ENCODE data around the gene RNASE13.
A peak's percentile ranks its signal among the peaks of the same experiment; 100 is the strongest.

Gene RNASE13

GRCh38 chr14:21070083-21070609 is 35.5 kb upstream of the RNASE13 start, which contains the start of gene ARHGEF40:
Gene ARHGEF40 (plus strand): TSS chr14:21070304. CDS start chr14:21070397, 93 bp downstream.
- no peaks in the 10 kb centered on the region for H3K9me3 ChIP-seq
- peaks cover 38 to 41% of the 10 kb centered on the region in 2 experiments for H3K4me1 ChIP-seq (ENCODE audit: control insufficient read depth in 1 of 2, insufficient read depth in 1 of 2, low read depth in 1 of 2, low read length in 1 of 2)
- H3K27ac ChIP-seq: peak within 1 kb of the TSS; percentile 86
- H3K36me3 ChIP-seq: no peaks in the 10 kb centered on the region
- peak within 1 kb of the TSS; percentile 74 to 81 for H3K4me3 ChIP-seq (ENCODE audit: low read depth in 1 of 2, low read length in 1 of 2)
- peaks cover 81% of the 10 kb centered on the region for H3K27me3 ChIP-seq
- TF ChIP-seq, protein P1, sequence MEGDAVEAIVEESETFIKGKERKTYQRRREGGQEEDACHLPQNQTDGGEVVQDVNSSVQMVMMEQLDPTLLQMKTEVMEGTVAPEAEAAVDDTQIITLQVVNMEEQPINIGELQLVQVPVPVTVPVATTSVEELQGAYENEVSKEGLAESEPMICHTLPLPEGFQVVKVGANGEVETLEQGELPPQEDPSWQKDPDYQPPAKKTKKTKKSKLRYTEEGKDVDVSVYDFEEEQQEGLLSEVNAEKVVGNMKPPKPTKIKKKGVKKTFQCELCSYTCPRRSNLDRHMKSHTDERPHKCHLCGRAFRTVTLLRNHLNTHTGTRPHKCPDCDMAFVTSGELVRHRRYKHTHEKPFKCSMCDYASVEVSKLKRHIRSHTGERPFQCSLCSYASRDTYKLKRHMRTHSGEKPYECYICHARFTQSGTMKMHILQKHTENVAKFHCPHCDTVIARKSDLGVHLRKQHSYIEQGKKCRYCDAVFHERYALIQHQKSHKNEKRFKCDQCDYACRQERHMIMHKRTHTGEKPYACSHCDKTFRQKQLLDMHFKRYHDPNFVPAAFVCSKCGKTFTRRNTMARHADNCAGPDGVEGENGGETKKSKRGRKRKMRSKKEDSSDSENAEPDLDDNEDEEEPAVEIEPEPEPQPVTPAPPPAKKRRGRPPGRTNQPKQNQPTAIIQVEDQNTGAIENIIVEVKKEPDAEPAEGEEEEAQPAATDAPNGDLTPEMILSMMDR (IDR thresholded peaks at IDR 0.05): no peak

DNA sequence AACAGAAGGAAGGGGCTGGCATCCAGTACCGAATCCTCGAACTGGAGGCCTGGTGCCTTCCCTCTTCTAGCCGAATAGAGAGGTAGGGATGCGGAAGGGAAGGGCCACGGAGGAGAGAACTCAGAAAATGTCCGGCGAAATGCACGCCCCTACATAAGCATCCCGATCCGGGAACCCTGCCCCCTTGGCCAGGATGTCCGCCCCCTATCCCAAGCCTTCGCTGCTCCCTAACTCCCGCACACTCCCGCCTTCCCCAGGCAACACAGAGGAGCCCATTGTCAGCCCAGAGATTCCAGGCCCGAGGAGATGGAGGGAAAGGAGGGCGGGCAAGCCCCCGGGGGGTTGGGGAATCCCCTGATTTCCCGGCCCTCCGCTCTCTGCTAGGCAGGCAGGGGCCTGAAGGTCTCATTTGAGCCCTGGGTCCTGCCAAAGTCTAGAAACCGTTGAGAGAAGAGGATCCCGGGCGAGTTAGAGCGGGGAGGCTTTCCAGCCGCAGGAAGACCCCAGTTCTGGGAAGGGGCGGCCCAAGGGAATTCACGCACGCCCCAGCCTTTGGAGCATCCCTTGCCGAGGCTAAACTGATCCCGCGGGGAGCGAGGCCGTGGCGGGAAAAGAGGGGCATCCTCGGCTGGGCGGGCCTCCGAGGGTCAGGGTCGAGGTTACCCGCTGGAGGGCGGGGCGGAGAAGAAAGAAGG is 34.9 kb upstream of the RNASE13 start:
- peaks cover 38 to 41% of the 10 kb centered on the region in 2 experiments for H3K4me1 ChIP-seq (ENCODE audit: control insufficient read depth in 1 of 2, insufficient read depth in 1 of 2, low read depth in 1 of 2, low read length in 1 of 2)
- H3K4me3 ChIP-seq (ENCODE audit: low read depth in 1 of 2, low read length in 1 of 2): peak overlapping the region; percentile 74 to 81
- H3K27ac ChIP-seq: peak overlapping the region; percentile 86
- H3K27me3 ChIP-seq: peaks cover 87% of the 10 kb centered on the region
- TF ChIP-seq, protein P1 (IDR thresholded peaks at IDR 0.05): no peak
- H3K36me3 ChIP-seq: no peaks in the 10 kb centered on the region
- H3K9me3 ChIP-seq: no peaks in the 10 kb centered on the region

GRCh38 chr14:21068521-21069387 is 34.1 kb upstream of the RNASE13 start:
- Histone ChIP-seq H3K27me3 (peaks cover 95% of the 10 kb centered on the region), H3K9me3 (no peaks in the 10 kb centered on the region), H3K36me3 (no peaks in the 10 kb centered on the region), H3K4me3 (ENCODE audit: low read depth in 1 of 2, low read length in 1 of 2) (peak overlapping the region; percentile 74 to 81), H3K27ac (peak overlapping the region; percentile 86), H3K4me1 (ENCODE audit: control insufficient read depth in 1 of 2, insufficient read depth in 1 of 2, low read depth in 1 of 2, low read length in 1 of 2) (peaks cover 38 to 41% of the 10 kb centered on the region in 2 experiments)
- TF ChIP-seq, protein P1 (IDR thresholded peaks at IDR 0.05): peak; percentile 76

DNA sequence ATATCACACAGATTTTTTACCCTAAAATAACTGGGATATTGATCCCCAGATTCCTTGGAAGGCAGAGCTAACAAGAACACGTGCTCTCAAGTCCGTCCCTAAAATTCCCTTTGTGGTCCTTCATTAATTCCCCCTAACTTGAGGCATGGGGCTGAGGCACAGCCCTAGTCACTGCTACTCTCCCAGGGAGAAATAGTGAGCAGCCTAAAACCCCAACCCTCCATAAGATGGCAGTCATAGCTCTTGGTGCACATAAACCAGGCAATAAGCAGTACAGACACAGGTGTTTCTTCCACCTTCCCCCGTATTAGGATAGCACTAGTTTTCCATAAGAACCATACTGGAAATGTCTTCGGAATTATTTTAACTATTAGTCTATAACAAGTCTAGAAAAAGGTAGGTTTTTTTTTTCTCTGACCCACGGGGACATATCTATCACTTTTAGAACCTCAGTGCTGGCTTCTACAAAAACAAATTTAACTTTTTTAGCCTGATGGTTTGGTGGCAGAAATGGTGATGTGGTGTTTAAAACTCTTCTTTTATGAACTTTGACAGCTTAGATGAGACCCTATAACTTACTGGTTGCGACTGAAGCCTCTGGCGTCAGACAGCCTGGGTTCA is 32.4 kb upstream of the RNASE13 start:
- H3K4me1 ChIP-seq (ENCODE audit: control insufficient read depth in 1 of 2, insufficient read depth in 1 of 2, low read depth in 1 of 2, low read length in 1 of 2): peaks cover 32 to 34% of the 10 kb centered on the region in 2 experiments
- no peak overlapping the region for H3K27ac ChIP-seq
- no peaks in the 10 kb centered on the region for H3K36me3 ChIP-seq
- H3K4me3 ChIP-seq (ENCODE audit: low read depth in 1 of 2, low read length in 1 of 2): no peak overlapping the region
- TF ChIP-seq, protein P1 (IDR thresholded peaks at IDR 0.05): peak; percentile 20
- no peaks in the 10 kb centered on the region for H3K9me3 ChIP-seq
- peaks cover 96% of the 10 kb centered on the region for H3K27me3 ChIP-seq

DNA sequence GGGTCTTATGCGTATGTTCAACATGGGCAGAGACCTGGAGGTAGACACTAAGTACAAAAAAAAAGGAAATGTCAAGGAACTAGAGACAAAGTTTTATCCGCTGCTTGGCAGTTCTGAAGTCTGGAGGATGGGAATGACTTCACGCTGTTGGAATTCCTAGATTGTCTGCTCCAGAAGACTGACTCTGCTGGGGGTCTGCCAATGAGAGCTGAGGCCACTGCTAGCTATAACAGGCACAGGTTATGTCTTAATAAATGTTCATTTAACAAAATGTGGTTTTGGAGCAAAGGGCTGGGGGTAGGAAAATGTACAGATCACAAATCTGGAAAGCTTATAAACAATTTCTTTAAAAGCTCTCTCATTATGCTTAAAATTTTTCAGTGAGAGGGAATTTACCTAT is 28.9 kb upstream of the RNASE13 start:
- H3K9me3 ChIP-seq: no peaks in the 10 kb centered on the region
- H3K27me3 ChIP-seq: peaks cover 82% of the 10 kb centered on the region
- H3K4me3 ChIP-seq (ENCODE audit: low read depth in 1 of 2, low read length in 1 of 2): no peak overlapping the region
- H3K27ac ChIP-seq: no peak overlapping the region
- peaks cover 1 to 2% of the 10 kb centered on the region in 2 experiments for H3K4me1 ChIP-seq (ENCODE audit: control insufficient read depth in 1 of 2, insufficient read depth in 1 of 2, low read depth in 1 of 2, low read length in 1 of 2)
- H3K36me3 ChIP-seq: no peaks in the 10 kb centered on the region
- TF ChIP-seq, protein P1 (IDR thresholded peaks at IDR 0.05): no peak
